ENCODE data around the gene PITPNC1.

The PITPNC1 gene

GRCh38 chr17:67619555-67619954, 242.5 kb downstream of the PITPNC1 start:
- ChIA-PET POLR2A (no interaction called here), CTCF (interaction anchor here (0.8 to 2.4 kb wide), 2 partner anchors 8 to 241 kb away, joined by 3 to 10 read pairs; no protein-coding TSS in a partner anchor)
- DNase-seq (ENCODE audit: low read depth, low spot score): no peak
- no peak for TF ChIP-seq CTCF (IDR thresholded peaks at IDR 0.05; ENCODE audit: insufficient read depth, low read length, missing control alignments)
- H3K4me3 ChIP-seq (ENCODE audit: low read depth, low read length): no peak overlapping the region

- H3K4me3 ChIP-seq (ENCODE audit: low read depth, low read length): no peak overlapping the region
- no peak for DNase-seq (ENCODE audit: low read depth, low spot score)
- TF ChIP-seq CTCF (IDR thresholded peaks at IDR 0.05; ENCODE audit: insufficient read depth, low read length, missing control alignments): no peak
- ChIA-PET CTCF (interaction anchor here (0.8 to 2.4 kb wide), 3 partner anchors 8 to 241 kb away, joined by 3 to 10 read pairs (median 3); no protein-coding TSS in a partner anchor), POLR2A (no interaction called here)
Observed at GRCh38 chr17:67620088-67620487, 243.0 kb downstream of the PITPNC1 start.

GRCh38 chr17:67620636-67621035, 243.6 kb downstream of the PITPNC1 start:
- no peak for TF ChIP-seq CTCF (IDR thresholded peaks at IDR 0.05; ENCODE audit: insufficient read depth, low read length, missing control alignments)
- CTCF ChIA-PET: interaction anchor here (0.9 to 2.4 kb wide), 2 partner anchors 10 to 242 kb away, joined by 3 to 10 read pairs; no protein-coding TSS in a partner anchor
- H3K4me3 ChIP-seq (ENCODE audit: low read depth, low read length): no peak overlapping the region
- DNase-seq (ENCODE audit: low read depth, low spot score): no peak
- POLR2A ChIA-PET: no interaction called here

- ChIA-PET POLR2A (no interaction called here), CTCF (interaction anchor here (1.2 to 1.4 kb wide), 2 partner anchors 245 to 249 kb away, joined by 5 to 6 read pairs; no protein-coding TSS in a partner anchor)
- no peak for TF ChIP-seq CTCF (IDR thresholded peaks at IDR 0.05; ENCODE audit: insufficient read depth, low read length, missing control alignments)
- H3K4me3 ChIP-seq (ENCODE audit: low read depth, low read length): no peak overlapping the region
- no peak for DNase-seq (ENCODE audit: low read depth, low spot score)
Observed at GRCh38 chr17:67623767-67624166, 246.7 kb downstream of the PITPNC1 start.

GRCh38 chr17:67624886-67625656, 248.0 kb downstream of the PITPNC1 start:
- ChIA-PET POLR2A (no interaction called here), CTCF (no interaction called here)
- H3K4me3 ChIP-seq (ENCODE audit: low read depth, low read length): no peak overlapping the region
- TF ChIP-seq CTCF (IDR thresholded peaks at IDR 0.05; ENCODE audit: insufficient read depth, low read length, missing control alignments): no peak
- no peak for DNase-seq (ENCODE audit: low read depth, low spot score)

GRCh38 chr17:67625971-67626370, 248.9 kb downstream of the PITPNC1 start:
- no peak overlapping the region for H3K4me3 ChIP-seq (ENCODE audit: low read depth, low read length)
- no peak for DNase-seq (ENCODE audit: low read depth, low spot score)
- POLR2A ChIA-PET: no interaction called here
- CTCF ChIA-PET: interaction anchor here (5.2 kb wide), 1 partner anchor 250 kb away, joined by 164 read pairs; the partner anchor contains the start of gene PITPNC1
- no peak for TF ChIP-seq CTCF (IDR thresholded peaks at IDR 0.05; ENCODE audit: insufficient read depth, low read length, missing control alignments)
